Lung microvascular endothelial cell (primary cell): ENCODE results near the gene CBLIF. TPM values are rescaled to one million over a fixed set of nuclear protein-coding genes. Genes with fewer than 3 reads are reported as not detected.
"Not testable (repeated sequence)": the region's sequence is repeated elsewhere in the genome, so short reads cannot be mapped to it uniquely, and the experiment has no call there.

ENCODE experiments used
- DNase-seq, 2 donors: peaks; one replicate each; pipeline versions ENCODE4 v3.0.0 to v3.0.0-alpha.2; 2010; ENCODE audit warnings: low read depth in 2 of 2
- total RNA-seq: library from RNA; depleted of rRNA; stranded (reverse); fragments of >200 nt; gene quantifications from 2 replicates; pipeline ENCODE4 v1.2.1, GENCODE V29; 2014

Gene CBLIF
- total RNA-seq, 1 donor from 2014 or later, result not detected

- not testable (repeated sequence) for DNase-seq
Observed at GRCh38 chr11:59848439-59848838, 3.1 kb upstream of the CBLIF start.

- DNase-seq, result no peak
Observed at GRCh38 chr11:59847626-59848025, 2.3 kb upstream of the CBLIF start.

GRCh38 chr11:59846556-59846955 lies 1.3 kb upstream of the CBLIF start:
- DNase-seq, result no peak

GRCh38 chr11:59842316-59842715 lies 3.0 kb downstream of the CBLIF start:
- DNase-seq, result no peak

GRCh38 chr11:59841514-59841913 lies 3.8 kb downstream of the CBLIF start:
- no peak for DNase-seq

GRCh38 chr11:59839615-59840014 lies 5.7 kb downstream of the CBLIF start:
- DNase-seq, result no peak

GRCh38 chr11:59833602-59834001 lies 11.7 kb downstream of the CBLIF start:
- DNase-seq, result no peak

GRCh38 chr11:59829358-59829757 lies 15.9 kb downstream of the CBLIF start:
- no peak for DNase-seq

- DNase-seq, result peak; percentile 78 to 86
Observed at GRCh38 chr11:59822989-59823566, 22.2 kb downstream of the CBLIF start.

GRCh38 chr11:59818572-59818971 lies 26.7 kb downstream of the CBLIF start:
- no peak for DNase-seq

GRCh38 chr11:59816434-59816833 lies 28.9 kb downstream of the CBLIF start:
- not testable (repeated sequence) for DNase-seq

- DNase-seq, result no peak
Observed at GRCh38 chr11:59815754-59816153, 29.5 kb downstream of the CBLIF start.

- DNase-seq, result no peak
Observed at GRCh38 chr11:59814021-59814420, 31.3 kb downstream of the CBLIF start.

GRCh38 chr11:59813364-59813763 lies 31.9 kb downstream of the CBLIF start:
- no peak for DNase-seq

- DNase-seq, result no peak
Observed at GRCh38 chr11:59812220-59812619, 33.1 kb downstream of the CBLIF start.

- DNase-seq, result no peak
Observed at GRCh38 chr11:59810911-59811259, 34.4 kb downstream of the CBLIF start.

- DNase-seq, result peak; percentile 85 to 88
Observed at GRCh38 chr11:59810189-59810910, 34.9 kb downstream of the CBLIF start, which contains the start of gene MRPL16. TSS of gene MRPL16 (minus strand) at chr11:59810778. CDS start at chr11:59810658, 120 bp downstream.

- peak in 1 of 2 donors; percentile 19 for DNase-seq
Observed at GRCh38 chr11:59807047-59807610, 38.2 kb downstream of the CBLIF start.

GRCh38 chr11:59804061-59804460 lies 41.2 kb downstream of the CBLIF start:
- no peak for DNase-seq

- peak; percentile 69 to 82 for DNase-seq
Observed at GRCh38 chr11:59802639-59803176, 42.6 kb downstream of the CBLIF start.

- DNase-seq, result peak; percentile 79 to 85
Observed at GRCh38 chr11:59801981-59802638, 43.2 kb downstream of the CBLIF start.

- DNase-seq, result peak in 1 of 2 donors; percentile 29
Observed at GRCh38 chr11:59801160-59801706, 44.1 kb downstream of the CBLIF start.
